OCI-LY7 (cell line): ENCODE data around the gene ZBTB11.
"Not testable (repeated sequence)": the region's sequence is repeated elsewhere in the genome, so short reads cannot be mapped to it uniquely, and the experiment has no call there.

Experiments
- CTCF ChIP-seq: fragments of 200-600 bp; sonication (generic); conservative IDR thresholded peaks from 2 replicates; pipeline ENCODE4 v1.5.1; 2014; ENCODE audit warnings: mild to moderate bottlenecking, antibody characterized with exemption, low read length, moderate library complexity, mixed read lengths
- EZH2phosphoT487 ChIP-seq: fragments of 200-600 bp; sonication (generic); IDR thresholded peaks from 2 replicates; pipeline ENCODE4 v1.6.1; 2018; ENCODE audit warnings: low read depth, borderline replicate concordance, mild to moderate bottlenecking, mixed run types, antibody characterized with exemption, low read length, moderate library complexity, mixed read lengths

DNA sequence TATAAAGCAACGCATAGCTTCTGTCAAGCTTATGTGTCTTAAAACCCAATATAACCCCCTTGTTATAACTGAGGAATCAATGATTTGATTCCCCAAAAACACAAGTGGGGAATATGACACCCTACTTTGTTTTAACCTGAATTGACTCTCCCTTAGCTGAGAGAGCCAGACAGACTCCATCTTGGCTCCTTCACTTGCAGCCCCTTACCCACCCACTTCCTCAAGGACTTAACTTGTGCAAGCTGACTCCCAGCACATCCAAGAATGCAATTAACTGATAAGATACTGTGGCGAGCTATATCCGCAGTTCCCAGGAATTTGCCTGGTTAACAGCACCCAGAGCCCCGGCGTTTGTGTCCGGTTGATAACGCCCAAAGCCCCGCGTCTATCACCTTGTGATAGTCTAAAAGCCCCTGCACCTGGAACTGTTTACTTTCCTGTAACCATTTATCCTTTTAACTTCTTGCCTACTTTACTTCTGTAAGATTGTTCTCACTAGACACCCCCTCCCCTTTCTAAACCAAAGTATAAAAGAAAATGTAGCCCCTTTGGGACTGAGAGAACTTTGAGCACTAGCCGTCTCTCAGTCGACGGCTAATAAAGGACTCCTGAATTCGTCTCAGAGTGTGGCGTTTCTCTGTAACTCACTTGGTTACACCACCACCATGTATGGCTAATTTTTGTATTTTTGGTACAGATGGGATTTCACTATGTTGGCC is 35.4 kb downstream of the ZBTB11 start:
- not testable (repeated sequence) for TF ChIP-seq CTCF, EZH2phosphoT487
